Activated CD8-positive, alpha-beta memory T cell treated with anti-CD3 and anti-CD28 coated beads for 36 hours (primary cell): Measurements from ENCODE around the gene CHD5. TPM values are rescaled to one million over a fixed set of nuclear protein-coding genes. Genes with fewer than 3 reads are reported as not detected.

ENCODE experiments used
- CTCF ChIA-PET: fragments of 350-600 bp; sonication (Branson Sonifier 250); formaldehyde crosslinking; loops from one replicate; lab custom pipeline; 2021; ENCODE audit warnings: antibody characterized with exemption; lab: Charles Lee
- POLR2A ChIA-PET: fragments of 350-600 bp; sonication (Branson Sonifier 250); formaldehyde crosslinking; loops from one replicate; lab custom pipeline; 2021; ENCODE audit warnings: antibody characterized with exemption; lab: Charles Lee
- total RNA-seq, 2 experiments: library from RNA; stranded (reverse); gene quantifications; one replicate each; pipeline ENCODE4 v1.2.3, GENCODE V29; 2021

Gene CHD5
- total RNA-seq, 2 experiments from 2014 or later, result 0.57 to 0.78 TPM

DNA sequence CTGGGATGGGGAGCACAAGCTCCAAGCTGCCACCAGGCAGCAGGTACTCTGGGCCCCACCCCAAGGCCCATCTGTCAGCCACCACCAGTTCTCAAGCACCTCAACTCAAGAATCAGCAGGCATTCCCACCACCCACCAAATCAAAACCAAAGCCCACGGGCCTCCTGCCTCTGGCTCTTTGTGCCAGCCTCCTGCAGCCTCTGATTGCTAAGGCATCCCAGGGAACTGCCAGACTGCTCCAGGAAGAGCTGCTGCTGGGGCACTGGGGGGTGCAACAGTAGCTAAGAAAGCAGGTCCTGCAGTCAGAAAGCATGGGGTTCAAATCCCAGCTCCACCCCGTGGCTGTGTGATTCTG, 34.7 kb downstream of the CHD5 start:
- ChIA-PET POLR2A (no interaction called here), CTCF (interaction anchor here (0.6 kb wide), 1 partner anchor 301 kb away, joined by 3 read pairs; no protein-coding TSS in a partner anchor)

DNA sequence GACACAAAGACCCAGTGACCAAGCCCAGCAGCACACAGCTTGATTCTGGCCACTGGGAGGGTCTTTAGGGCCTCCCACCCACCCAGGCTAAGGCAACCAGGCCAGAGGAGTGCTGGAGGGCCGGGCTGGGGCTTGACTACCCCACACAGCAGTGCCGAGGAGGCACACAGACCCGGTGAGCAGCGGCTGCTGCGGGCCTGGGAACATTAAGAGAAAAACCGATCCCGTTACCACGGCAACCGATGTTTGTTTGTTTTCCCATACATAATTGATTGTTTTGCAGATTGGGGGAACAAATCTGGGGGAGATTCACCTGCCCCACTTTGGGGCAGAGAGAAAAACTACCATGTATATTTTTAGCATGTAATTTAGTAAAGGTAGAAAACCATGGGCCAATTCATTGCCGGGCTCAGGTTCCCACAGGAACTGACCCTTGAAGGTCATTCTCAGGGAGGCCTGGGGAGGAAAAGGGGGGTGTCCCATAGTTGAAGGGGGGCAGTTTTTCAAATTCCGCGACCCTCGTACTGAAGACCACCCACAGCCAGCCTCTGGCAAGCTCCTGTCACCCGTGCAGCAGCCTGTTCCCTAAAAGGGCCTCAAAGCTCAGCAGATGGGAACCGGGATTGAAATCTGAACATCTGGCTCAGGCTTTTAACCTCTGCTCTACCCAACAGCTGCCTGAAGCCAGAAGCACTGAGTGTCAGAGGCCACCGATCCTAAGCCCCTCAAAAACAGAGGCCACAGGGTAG, 35.3 kb downstream of the CHD5 start:
- CTCF ChIA-PET, result interaction anchor here (0.6 kb wide), 1 partner anchor 302 kb away, joined by 3 read pairs; no protein-coding TSS in a partner anchor
- POLR2A ChIA-PET, result no interaction called here

DNA sequence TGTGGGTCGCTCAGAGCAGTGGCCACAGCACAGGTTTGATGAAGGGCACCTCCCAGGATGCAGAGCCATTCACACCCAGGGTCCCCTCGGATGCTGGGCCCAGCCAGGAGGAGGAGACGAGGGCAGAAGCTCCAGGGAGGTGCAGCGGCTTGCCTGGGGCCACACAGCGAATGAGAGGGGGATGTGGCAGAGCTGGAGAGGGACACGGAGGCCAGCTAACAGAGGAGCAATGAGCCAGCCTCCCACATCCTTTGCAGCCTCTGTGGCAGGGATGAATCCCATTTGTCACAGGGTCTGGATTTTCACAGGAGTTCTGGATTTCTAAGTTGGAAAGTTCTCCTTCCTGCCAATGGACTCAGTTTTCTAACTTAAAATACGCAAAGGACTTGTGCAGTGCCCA, 35.9 kb downstream of the CHD5 start:
- CTCF ChIA-PET, result no interaction called here
- POLR2A ChIA-PET, result no interaction called here

DNA sequence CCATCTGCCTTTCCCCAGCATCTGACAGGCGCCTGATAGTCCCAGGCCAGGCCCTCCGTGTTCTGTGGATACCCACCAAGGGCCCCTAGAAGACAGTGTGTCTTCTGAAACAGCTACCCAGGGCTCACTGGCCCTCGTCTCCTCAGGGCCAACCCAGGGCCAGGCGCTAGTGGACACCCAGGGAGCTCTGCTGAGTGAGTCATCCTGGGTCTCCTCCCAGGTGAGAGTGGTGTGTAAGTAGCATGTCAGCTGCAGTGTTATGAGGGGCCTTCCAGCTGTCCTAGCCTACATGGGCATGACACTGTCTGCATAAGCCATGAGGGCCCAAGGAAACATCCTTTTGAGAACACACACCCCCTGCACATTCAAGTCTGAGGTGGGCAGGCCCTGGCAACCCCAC, 36.7 kb downstream of the CHD5 start:
- CTCF ChIA-PET, result no interaction called here
- POLR2A ChIA-PET, result no interaction called here

DNA sequence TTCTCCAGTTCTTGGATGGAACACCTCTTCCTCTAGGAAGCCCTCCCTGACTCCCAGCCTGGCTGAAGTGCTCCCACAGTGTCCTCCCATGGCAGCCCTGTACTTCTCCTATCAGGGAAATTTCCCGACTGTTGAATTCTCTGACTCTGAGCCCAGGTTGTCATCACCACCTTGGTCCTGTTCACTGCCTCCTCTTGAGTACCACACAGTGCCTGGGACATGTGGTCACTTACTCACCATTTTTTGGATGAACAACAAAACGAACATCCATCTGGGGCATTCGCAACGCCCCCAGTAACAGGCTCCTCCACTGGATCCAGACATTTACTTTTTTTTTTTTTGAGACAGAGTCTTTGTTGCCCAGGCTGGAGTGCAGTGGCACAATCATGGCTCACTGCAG, 37.4 kb downstream of the CHD5 start:
- ChIA-PET CTCF (no interaction called here), POLR2A (no interaction called here)

DNA sequence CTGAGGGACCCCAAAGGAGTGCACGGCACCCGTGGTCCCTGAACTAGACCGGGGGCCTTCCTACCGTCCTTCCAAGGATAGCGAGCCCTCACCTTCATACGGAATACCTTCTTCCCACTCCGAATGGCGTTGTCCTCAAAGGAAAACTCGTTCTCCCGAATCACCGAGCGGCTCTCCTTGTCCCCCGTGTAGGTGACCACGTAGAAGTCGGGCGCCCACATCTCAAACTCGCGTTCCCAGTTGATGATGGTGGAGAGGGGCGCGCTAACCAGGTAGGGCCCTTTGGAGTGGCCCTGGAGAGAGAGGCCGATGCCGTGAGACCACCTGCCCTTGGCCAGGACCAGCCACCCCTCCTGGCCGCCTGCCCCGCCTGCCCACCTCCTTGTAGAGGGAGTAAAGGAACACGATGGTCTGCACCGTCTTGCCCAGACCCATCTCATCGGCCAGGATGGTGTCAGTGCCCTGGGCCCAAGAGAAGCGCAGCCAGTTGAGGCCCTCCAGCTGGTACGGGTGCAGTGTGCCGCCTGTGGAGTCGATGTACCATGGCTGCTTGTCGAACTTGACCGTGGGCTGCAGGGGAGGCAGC, 38.0 kb downstream of the CHD5 start:
- ChIA-PET POLR2A (no interaction called here), CTCF (no interaction called here)

DNA sequence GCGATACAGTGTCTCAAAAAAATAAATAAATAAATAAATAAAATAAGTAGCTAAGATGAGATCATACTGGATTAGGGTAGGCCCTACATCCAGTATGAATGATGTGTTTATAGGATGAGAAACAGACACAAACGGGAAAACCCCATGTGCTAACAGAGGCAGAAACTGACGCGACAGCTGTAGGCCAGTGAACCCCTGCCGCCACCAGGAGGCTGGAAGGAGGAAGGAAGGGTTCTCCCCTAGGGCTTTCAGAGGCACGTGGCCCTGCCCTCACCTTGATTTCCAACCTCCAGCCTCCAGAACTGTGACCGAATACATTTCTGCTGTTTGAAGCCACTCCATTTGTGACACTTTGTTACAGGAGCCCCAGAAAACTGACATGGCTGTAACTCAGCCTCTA, 38.5 kb downstream of the CHD5 start:
- POLR2A ChIA-PET, result no interaction called here

DNA sequence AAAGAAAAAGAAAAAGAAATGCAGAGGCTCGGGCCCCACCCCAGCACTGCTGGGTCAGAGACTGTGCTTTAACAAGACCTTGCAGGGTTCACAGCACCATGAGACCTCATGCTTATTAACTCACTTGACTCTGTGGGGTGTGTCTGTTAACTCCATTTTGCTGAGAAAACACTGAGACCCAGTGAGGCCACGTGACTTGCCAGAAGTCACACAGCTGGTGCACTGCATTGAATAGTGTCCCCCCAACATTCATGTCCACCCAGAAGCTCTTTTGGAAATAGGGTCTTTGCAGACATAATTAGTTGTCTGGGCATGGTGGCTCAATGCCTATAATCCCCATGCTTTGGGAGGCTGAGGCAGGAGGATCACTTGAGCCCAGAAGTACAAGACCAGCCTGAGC, 39.7 kb downstream of the CHD5 start:
- CTCF ChIA-PET, result interaction anchor here (0.5 kb wide), 1 partner anchor 49 kb away, joined by 3 read pairs; no protein-coding TSS in a partner anchor
- POLR2A ChIA-PET, result no interaction called here

More for the DNA sequence above, 38.5 kb downstream of the CHD5 start:
- CTCF ChIA-PET, result interaction anchor here (0.7 kb wide), 1 partner anchor 14 kb away, joined by 4 read pairs; no protein-coding TSS in a partner anchor

DNA sequence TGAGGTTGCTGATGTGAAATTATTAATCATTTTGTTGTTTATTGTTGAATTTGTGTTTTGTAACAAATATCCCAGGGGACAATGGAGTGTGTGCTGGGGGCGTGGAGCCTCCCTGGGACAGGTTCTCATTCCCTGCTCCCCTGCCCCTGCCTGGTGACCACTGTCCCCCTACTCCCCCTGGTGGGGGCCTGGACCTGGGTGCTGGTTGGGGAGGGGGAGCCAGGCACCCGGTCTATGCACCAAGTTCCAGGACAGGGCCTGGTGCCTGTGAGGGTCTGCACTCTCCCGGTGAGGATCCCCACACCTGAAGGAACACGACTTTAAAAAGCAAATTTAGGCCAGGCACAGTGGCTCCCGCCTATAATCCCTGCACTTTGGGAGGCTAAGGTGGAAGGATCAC, 42.4 kb downstream of the CHD5 start:
- CTCF ChIA-PET, result no interaction called here
- POLR2A ChIA-PET, result no interaction called here

DNA sequence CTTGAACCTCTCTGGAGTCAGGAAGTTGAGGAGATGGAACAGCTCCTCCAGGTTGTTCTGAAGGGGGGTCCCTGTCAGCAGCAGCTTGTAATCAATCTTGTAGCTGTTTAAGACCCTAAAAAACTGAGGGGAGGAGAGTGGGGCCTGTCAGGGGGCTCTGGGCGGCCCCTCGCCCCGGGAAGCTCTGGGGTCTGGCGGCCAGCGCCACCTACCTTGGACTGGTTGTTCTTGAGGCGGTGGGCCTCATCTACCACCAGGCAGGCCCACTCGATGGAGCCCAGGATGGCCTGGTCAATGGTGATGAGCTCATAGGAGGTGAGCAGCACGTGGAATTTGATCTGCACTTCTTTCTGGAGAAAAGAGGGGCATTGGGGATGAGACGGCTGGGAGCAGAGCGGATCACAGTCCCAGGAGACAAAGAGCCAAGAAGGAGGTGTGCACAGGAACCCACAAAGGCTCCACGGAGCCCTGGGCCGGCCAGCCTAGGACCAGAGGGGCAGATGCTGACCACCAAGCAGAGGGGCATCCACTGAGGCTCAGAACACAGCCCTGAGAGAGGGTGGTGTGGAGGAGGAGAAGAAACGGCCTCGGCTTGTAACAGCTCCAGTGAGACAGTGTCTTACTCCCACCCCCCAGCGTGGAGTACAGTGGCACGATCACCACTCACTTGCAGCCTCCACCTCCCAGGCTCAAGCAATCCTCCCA, 43.5 kb downstream of the CHD5 start:
- ChIA-PET POLR2A (no interaction called here), CTCF (no interaction called here)

DNA sequence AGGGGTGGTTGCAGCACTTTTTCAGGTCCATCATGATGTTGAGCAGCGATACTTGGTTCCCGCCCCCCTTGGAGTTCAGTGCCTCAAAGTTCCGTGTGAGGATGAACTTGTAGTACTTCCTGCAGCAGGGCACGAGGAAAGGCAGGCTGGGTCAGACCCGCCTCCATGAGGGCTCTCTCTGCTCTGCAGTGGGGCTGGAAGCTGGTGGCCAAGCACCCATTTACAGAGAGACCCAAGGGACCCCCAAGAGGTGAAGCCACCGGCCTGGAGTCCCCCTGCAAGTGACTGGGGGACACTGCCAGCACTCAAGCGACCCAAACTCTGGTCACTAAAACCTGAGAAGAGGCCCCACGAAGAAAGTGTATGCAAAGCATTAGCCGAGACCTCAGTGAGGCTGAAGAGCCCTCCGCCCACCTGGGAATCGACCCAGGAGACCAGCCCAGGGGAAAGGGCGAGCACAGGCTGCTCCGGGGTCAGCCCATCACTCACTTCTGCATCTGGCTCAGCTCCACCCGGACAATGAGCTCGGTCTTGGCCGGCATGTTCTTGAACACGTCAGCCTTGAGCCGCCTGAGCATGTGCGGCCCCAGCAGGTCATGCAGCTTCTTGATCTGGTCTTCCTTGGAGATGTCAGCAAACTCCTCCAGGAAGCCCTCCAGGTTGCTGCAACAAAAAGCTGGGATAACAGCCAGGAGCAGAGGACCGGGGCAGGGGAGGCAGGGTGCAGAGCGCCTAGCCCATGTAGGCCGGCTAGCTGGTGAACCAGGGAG, 45.2 kb downstream of the CHD5 start:
- CTCF ChIA-PET, result no interaction called here
- POLR2A ChIA-PET, result no interaction called here

DNA sequence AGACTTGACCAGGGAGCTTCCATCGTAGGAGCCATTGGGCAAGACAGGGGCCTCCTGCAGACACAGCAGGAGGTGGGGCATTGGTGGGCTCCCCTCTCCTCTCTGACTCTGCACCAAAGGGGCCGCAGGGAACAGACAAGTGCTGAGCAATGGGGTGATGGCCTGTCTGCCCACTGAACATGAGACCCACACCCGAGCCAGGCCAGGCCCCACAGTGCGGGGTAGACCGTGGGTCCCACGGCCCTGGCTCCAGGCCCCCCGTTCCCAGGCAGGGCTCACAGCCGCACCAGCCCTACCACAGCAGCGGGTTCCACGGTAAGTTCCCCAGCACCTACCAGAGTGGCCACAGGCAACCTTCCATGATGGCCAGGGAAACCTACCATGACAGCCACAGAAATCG, 45.9 kb downstream of the CHD5 start:
- ChIA-PET POLR2A (no interaction called here), CTCF (no interaction called here)

DNA sequence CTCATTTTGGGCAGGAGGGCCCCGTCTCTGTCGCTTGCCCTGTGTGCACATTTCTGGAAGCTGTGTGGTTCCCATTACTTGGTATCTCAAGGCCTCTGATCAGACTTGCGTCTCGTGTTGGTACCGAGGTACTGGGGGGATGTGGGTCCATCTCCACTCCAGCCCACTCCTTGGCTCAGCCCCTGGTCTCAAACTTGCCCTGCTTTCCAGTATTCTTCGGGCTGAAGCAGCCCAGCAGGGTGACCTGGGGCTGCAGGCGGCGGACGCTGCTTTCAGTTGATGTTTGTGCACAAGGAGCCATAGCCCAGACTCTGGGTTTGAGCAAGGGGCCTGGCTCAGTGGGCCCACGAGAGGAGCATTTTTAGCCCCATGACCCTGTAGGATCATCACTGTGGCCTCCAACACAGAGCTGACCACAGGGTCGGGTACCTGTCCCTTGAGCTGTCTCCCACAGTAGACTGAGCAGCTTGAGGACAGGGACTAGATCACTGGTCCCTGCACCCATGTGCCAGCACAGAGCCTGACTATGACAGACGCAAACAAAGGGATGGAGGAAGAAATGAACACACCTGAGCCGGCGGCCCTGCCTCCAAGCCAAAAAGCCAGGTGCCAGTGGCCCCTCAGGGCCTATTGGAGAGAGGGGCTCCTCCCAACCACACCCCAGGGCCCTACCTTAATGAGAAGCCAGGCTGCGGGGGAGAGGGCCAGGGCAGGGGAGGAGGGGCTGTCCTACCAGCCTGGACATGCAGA, 46.8 kb downstream of the CHD5 start:
- ChIA-PET CTCF (no interaction called here), POLR2A (no interaction called here)

DNA sequence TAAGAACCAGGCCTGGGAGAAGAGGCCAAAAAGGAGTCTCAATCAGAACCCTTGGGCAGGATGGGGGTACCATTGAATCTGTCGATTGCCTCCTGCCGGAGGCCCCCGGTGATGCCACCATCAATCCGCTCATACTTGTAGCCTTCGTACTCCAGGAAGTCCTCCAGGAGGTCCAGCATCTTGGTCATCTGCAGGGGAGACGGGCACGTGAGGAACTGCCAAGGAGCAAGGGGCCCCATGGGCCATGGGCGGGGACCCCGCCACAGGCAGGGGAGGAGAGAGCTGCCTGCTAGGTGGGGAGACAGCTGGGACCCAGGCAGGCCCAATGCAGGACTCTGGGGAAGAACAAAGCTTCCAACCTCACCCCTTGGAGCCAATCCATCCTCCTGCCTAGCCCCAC, 48.6 kb downstream of the CHD5 start:
- ChIA-PET CTCF (no interaction called here), POLR2A (no interaction called here)

DNA sequence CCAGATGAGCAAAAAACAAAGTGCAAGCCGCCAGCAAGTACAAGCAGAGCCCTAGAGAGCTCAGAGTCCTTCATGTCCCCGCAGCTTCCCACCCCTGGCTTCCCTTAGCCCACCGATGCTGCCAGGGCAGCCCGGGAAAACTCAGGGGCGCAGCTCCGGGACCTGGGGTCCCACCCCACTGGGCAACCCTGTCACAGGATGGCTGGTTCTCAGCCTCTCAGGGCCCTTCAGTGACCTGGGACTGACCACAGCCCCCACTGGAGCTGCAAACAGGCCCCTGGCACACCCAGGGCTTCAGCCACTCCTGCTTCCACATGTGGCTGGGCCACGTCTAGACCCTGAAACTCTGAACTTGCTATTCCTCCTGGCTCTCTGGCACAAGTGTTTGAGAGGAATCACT, 49.5 kb downstream of the CHD5 start:
- CTCF ChIA-PET, result no interaction called here
- POLR2A ChIA-PET, result no interaction called here

DNA sequence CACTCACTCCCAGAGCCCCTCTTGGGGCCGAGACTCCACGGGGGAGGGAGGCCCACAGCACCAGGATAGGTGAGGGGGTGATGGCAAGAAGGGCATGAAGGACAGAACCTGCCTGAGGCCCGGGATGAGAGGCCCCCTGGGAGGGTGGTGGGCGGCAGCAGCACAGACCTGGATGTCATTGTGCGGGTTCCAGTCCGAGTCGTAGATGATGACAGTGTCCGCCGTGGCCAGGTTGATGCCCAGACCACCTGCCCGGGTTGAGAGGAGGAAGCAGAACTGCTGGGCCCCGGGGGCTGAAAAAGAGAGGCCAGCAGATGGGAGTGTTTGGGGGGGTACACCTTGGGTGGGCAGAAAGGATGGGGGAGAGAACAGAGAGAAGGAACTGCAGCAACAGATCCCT, 50.1 kb downstream of the CHD5 start:
- ChIA-PET CTCF (no interaction called here), POLR2A (no interaction called here)

DNA sequence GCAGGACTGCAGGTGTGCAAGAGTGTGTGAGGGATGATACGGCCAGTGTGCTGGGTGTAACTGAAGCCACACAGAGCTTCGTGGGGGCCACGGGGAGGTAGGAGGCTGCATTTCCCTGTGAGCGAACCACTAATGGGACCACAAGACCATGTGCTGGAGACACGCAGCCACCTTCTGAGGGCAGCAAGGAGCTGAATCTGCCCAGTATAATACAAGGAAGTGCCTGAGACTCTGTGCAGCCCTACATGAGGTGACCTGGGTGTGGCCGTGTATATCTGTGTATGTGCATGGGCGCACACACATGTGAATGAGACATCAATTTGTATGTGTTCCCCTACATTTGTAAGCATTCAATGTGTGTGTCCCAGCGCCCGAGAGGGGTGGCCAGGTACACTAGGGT, 50.8 kb downstream of the CHD5 start:
- POLR2A ChIA-PET, result no interaction called here

DNA sequence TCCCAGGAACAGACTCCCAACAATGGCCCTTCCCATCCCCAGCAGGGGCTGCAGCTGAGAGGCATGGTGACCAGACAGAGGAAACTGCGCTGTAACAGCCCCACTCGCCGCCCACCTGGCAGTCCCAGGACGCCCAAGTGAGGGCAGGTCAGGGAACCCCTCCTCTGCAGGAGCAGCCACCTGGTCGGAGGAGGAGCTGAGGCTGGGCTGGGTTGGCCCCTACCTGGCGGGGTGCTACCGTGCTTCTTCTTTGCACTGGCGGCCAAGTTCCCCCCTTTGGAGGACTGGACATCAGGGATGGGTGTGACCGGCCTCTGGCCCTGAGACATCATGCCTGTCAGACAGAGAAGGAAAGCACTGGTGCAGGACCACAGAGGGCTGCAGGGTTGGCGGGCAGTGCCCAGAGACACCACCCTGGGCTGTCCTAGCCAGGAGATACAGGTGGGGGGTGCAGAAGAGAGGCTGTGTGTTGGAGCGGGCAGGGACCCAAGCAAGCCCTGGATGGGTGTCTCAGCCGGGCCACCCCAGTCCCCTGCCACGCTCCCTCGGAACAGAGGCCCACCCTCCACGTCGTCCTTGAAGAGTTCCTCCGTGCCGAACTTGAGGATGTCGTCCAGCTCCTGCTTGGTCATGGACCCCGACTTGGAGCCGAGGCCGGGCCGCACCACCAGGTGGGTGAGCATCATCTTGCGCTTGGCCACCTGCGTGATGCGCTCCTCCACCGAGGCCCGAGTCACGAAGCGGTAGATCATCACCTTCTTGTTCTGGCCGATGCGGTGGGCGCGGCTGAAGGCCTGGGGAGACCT, 51.6 kb downstream of the CHD5 start:
- ChIA-PET POLR2A (no interaction called here), CTCF (no interaction called here)

More for the DNA sequence above, 50.8 kb downstream of the CHD5 start:
- CTCF ChIA-PET, result no interaction called here
